ENCODE data around the gene CLSTN3. TPM values are rescaled to one million over a fixed set of nuclear protein-coding genes. Genes with fewer than 3 reads are reported as not detected.
A peak's percentile ranks its signal among the peaks of the same experiment; 100 is the strongest.

CLSTN3 gene
- total and polyA plus RNA-seq, 2 of the 13 experiments (the other 11 are each of a cell fraction or from before 2014, with no cell fraction given) = 26.2 to 94.1 TPM

DNA sequence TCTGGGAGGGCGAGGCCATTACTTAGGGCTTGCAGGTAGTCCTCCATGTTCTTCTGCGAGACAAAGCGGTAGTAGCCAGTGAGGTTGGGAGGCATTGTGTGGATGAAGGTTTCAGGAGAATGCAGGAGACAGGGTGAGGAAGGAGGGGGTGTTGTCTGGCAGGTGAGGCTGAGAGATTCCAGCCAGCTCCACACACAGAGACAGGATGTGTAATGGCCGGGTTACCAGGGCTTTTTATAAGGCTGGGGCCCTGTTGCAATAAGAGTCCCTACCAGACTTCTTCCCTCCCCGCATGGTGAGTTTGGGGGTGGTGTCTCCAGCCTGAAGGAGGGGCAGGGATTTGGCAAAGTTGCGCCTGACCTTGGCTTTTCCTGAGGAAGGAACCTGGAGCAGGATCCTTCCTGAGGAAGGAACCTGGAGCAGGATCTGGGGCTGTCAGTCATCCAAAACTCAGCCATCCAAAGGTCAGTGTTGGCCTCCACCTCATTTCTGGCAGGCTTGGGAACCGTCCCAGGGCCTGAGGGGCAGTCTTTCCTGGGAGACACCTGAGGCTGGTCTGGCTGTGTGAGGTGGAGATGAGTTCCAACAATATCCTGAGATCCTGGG lies 1.4 kb upstream of the CLSTN3 start, which contains the start of gene RBP5 (continued):
- TF ChIP-seq, protein P1, sequence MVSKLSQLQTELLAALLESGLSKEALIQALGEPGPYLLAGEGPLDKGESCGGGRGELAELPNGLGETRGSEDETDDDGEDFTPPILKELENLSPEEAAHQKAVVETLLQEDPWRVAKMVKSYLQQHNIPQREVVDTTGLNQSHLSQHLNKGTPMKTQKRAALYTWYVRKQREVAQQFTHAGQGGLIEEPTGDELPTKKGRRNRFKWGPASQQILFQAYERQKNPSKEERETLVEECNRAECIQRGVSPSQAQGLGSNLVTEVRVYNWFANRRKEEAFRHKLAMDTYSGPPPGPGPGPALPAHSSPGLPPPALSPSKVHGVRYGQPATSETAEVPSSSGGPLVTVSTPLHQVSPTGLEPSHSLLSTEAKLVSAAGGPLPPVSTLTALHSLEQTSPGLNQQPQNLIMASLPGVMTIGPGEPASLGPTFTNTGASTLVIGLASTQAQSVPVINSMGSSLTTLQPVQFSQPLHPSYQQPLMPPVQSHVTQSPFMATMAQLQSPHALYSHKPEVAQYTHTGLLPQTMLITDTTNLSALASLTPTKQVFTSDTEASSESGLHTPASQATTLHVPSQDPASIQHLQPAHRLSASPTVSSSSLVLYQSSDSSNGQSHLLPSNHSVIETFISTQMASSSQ (IDR thresholded peaks at IDR 0.05; ENCODE audit: low read depth) = no peak
- TF ChIP-seq, protein P1 (CRISPR knock-in tag; IDR thresholded peaks at IDR 0.05; ENCODE audit: borderline replicate concordance) = no peak
- no peak for TF ChIP-seq ZNF576 (CRISPR knock-in tag; IDR thresholded peaks at IDR 0.05)
- TF ChIP-seq ZNF18 (CRISPR knock-in tag; IDR thresholded peaks at IDR 0.05; ENCODE audit: insufficient replicate concordance) = no peak
- no peak for TF ChIP-seq CBX2 (IDR thresholded peaks at IDR 0.05; ENCODE audit: low read depth, low read length)
- no peak for TF ChIP-seq CBX2 (CRISPR knock-in tag; IDR thresholded peaks at IDR 0.05; ENCODE audit: low read depth)
- TF ChIP-seq CC2D1A (CRISPR knock-in tag; IDR thresholded peaks at IDR 0.05) = no peak
- TF ChIP-seq, protein P2, sequence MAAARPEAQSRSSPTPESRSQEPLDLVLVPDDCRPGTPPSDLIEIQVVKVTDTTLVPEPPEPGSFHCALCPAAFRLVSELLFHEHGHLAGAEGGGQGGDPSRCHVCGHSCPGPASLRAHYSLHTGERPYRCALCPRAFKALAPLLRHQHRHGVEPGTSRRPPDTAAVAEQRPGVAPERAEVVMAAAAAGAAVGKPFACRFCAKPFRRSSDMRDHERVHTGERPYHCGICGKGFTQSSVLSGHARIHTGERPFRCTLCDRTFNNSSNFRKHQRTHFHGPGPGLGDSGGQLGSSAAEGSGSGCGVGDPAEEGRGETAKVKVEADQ (CRISPR knock-in tag; IDR thresholded peaks at IDR 0.05; ENCODE audit: borderline replicate concordance) = no peak
- TF ChIP-seq NR2F1 (CRISPR knock-in tag; IDR thresholded peaks at IDR 0.05) = no peak
- TF ChIP-seq, protein P3, sequence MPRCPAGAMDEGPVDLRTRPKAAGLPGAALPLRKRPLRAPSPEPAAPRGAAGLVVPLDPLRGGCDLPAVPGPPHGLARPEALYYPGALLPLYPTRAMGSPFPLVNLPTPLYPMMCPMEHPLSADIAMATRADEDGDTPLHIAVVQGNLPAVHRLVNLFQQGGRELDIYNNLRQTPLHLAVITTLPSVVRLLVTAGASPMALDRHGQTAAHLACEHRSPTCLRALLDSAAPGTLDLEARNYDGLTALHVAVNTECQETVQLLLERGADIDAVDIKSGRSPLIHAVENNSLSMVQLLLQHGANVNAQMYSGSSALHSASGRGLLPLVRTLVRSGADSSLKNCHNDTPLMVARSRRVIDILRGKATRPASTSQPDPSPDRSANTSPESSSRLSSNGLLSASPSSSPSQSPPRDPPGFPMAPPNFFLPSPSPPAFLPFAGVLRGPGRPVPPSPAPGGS (CRISPR knock-in tag; IDR thresholded peaks at IDR 0.05) = 0 out of 2 replicates have a peak, but pooled peaks have one; percentile 22
- TF ChIP-seq ZSCAN29 (CRISPR knock-in tag; conservative IDR thresholded peaks at IDR 0.05) = no peak
- TF ChIP-seq SRY (CRISPR knock-in tag; IDR thresholded peaks at IDR 0.05) = 0 out of 2 replicates have a peak, but pooled peaks have one; percentile 14
- TF ChIP-seq TEAD2 (CRISPR knock-in tag; IDR thresholded peaks at IDR 0.05) = no peak
- TF ChIP-seq ZNF276 (CRISPR knock-in tag; IDR thresholded peaks at IDR 0.05; ENCODE audit: low read depth) = no peak; the same call in 1 of the 2 replicates
- TF ChIP-seq ZNF263 (CRISPR knock-in tag; IDR thresholded peaks at IDR 0.05) = no peak
- no peak for TF ChIP-seq ZBTB3 (CRISPR knock-in tag; IDR thresholded peaks at IDR 0.05; ENCODE audit: borderline replicate concordance, low read depth)
- no peak for TF ChIP-seq ZNF597 (CRISPR knock-in tag; IDR thresholded peaks at IDR 0.05)

All from HepG2 (cell line).